ENCODE results near the gene NUPR1.

NUPR1 gene

DNA sequence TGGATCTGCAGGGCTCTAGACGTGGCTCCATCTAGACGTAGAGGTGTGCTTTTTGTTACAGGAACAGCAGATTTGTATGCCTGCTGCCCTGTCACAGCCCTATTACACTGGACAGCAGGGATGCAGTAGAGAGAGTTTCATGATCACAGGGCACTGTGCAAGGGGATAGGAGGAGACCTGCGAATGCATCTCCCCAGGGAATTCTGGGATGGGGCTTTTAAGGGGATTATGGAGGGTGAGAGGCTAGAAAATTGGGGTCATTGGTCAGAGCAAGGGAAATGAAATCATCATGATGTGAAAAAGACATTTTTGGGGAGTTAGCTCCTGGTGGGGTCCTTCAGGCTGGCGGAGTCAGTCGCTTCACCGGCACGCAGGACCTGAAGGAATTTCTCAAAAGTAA lies 3.9 kb upstream of the NUPR1 start:
- Histone ChIP-seq H3K4me1 (no peaks in the 10 kb centered on the region), H3K9me3 (no peaks in the 10 kb centered on the region), H3K27me3 (peaks cover 19% of the 10 kb centered on the region), H3K36me3 (no peaks in the 10 kb centered on the region), H3K4me3 (ENCODE audit: low read depth, low read length) (no peak overlapping the region)
- TF ChIP-seq, protein P1, sequence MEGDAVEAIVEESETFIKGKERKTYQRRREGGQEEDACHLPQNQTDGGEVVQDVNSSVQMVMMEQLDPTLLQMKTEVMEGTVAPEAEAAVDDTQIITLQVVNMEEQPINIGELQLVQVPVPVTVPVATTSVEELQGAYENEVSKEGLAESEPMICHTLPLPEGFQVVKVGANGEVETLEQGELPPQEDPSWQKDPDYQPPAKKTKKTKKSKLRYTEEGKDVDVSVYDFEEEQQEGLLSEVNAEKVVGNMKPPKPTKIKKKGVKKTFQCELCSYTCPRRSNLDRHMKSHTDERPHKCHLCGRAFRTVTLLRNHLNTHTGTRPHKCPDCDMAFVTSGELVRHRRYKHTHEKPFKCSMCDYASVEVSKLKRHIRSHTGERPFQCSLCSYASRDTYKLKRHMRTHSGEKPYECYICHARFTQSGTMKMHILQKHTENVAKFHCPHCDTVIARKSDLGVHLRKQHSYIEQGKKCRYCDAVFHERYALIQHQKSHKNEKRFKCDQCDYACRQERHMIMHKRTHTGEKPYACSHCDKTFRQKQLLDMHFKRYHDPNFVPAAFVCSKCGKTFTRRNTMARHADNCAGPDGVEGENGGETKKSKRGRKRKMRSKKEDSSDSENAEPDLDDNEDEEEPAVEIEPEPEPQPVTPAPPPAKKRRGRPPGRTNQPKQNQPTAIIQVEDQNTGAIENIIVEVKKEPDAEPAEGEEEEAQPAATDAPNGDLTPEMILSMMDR (IDR thresholded peaks at IDR 0.05; ENCODE audit: low read depth, low read length): no peak
- no peak for DNase-seq

DNA sequence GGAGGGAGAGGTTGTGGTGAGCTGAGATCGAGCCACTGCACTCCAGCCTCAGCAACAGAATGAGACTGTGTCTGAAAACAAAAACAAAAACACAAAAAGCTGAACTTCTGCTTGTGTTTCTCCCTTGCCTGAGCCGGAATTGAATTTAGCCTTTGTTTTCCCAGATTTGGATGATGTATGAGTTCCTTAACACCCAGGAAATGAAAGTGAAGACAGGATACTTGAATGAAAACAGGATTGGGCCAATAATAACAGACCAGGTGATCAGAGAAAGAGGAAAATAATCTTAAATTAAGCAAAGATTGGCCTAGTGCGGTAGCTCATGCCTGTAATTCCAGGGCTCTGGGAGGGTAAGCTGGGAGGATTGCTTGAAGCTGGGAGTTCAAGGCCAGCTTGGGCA lies 1.6 kb upstream of the NUPR1 start:
- Histone ChIP-seq H3K9me3 (no peaks in the 10 kb centered on the region), H3K4me3 (ENCODE audit: low read depth, low read length) (no peak overlapping the region)

DNA sequence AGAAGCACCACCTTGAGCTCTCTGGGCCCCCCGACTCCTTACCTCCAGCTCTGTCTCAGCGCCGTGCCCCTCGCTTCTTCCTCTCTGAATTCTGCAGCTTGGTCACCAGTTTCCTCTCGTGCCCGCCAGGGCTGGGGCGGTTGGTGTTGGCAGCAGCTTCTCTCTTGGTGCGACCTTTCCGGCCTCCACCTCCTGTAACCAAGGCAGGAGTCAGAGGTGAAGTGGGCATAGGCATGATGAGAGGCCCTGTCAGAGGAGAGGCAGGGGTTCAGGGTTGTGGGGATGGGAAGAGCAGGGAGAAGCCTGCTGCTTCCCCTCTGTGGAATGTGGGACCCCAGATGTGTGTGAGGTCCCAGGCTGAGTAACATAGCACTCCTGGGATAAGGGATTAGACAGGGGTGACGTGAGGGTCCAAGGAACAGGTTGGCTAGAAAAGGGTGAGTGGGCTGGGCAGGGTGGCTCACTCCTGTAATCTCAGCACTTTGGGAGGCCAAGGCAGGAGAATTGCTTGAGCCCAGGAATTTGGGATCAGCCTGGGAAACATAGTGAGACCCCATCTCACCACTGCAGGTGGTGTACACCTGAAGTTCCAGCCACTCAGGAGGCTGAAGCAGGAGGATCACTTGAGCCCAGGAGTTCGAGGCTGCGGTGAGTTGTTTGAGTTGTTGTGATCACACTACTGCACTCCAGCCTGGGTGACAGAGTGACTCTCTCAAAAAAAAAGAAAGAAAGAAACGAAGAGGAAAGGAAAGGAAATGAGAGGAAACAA lies 626 bp downstream of the NUPR1 start:
- TF ChIP-seq, protein P1 (IDR thresholded peaks at IDR 0.05; ENCODE audit: low read depth, low read length): no peak

More for the DNA sequence above, 1.6 kb upstream of the NUPR1 start:
- no peaks in the 10 kb centered on the region for H3K27me3 ChIP-seq
- H3K4me1 ChIP-seq: no peaks in the 10 kb centered on the region
- H3K36me3 ChIP-seq: no peaks in the 10 kb centered on the region
- DNase-seq: no peak
- TF ChIP-seq, protein P1 (IDR thresholded peaks at IDR 0.05; ENCODE audit: low read depth, low read length): no peak

DNA sequence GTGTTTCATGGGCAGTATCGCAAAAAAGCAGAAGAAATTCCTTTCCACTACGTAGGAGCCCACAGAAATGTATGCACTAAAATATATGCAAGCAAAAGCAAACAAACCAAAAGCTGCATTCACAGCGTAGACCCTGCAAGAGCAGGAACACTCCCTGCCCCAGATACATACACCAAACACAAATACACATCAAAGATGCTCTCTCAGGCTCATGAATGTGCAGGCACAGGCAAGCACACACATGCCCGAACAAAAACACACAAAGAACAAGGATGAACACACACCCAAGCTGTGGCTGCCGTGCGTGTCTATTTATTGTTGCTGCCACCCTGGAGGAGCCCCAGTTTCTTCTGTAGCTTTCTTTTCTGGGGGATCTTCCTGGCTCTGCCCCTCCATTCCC lies 1.7 kb downstream of the NUPR1 start:
- no peak for DNase-seq
- no peaks in the 10 kb centered on the region for H3K36me3 ChIP-seq
- H3K4me1 ChIP-seq: no peaks in the 10 kb centered on the region
- no peaks in the 10 kb centered on the region for H3K27me3 ChIP-seq
- TF ChIP-seq, protein P1 (IDR thresholded peaks at IDR 0.05; ENCODE audit: low read depth, low read length): no peak
- no peak overlapping the region for H3K4me3 ChIP-seq (ENCODE audit: low read depth, low read length)
- H3K9me3 ChIP-seq: no peaks in the 10 kb centered on the region

More for the DNA sequence above, 626 bp downstream of the NUPR1 start:
- H3K9me3 ChIP-seq: no peaks in the 10 kb centered on the region
- DNase-seq: no peak
- no peak overlapping the region for H3K4me3 ChIP-seq (ENCODE audit: low read depth, low read length)
- no peaks in the 10 kb centered on the region for H3K4me1 ChIP-seq
- no peaks in the 10 kb centered on the region for H3K36me3 ChIP-seq
- no peaks in the 10 kb centered on the region for H3K27me3 ChIP-seq

DNA sequence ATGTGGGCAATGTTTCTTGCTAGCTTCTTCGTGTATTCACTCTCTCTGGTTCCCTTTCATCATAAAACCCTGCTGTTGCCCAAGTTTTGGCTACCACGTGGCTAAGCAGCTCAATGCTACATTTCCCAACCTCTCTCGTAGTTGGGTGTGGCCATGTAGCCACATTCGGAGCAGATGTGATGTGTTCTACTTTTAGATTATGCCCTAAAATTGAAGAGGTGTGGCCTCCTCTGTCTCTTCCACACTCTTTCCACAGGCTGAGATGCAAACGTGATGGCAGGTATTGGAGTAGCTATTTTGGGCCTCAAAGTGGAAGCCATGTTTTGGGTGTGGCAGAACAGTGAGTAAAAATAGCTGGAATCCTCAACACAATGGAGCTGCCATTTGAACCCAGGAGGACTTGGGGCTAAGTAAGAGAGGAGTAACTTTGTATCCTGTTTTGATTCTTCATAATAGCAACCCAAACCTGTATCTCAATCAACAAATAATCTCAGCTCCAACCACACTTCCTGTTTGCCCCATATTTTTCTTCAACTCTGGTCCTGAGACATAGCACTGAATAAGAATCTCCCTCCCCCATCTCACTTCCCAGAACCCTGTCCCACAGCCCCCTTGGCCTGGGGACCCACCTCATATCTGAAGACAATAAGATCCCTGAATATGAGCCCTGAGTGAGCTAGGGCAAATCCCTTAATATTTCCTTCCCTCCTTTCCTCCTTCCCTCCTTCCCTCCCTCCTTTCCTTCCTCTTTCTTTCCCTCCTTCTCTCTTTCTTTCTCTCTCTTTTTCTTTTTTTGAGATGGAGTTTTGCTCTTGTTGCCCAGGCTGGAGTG lies 4.0 kb downstream of the NUPR1 start:
- Histone ChIP-seq H3K9me3 (no peaks in the 10 kb centered on the region), H3K27me3 (no peaks in the 10 kb centered on the region), H3K4me3 (ENCODE audit: low read depth, low read length) (no peak overlapping the region), H3K4me1 (no peaks in the 10 kb centered on the region), H3K36me3 (no peaks in the 10 kb centered on the region)
- TF ChIP-seq, protein P1 (IDR thresholded peaks at IDR 0.05; ENCODE audit: low read depth, low read length): no peak
- no peak for DNase-seq
